Fibroblast of lung (primary cell): ENCODE results near the gene IGFL4.

Source experiments
- EZH2 ChIP-seq: IDR thresholded peaks from 2 replicates; pipeline ENCODE4 v1.5.1; 2012; ENCODE audit warnings: low read length, control low read depth, mild to moderate bottlenecking; ENCODE audit errors: missing control alignments
- TF ChIP-seq, protein P1 (sequence below), 2 donors: IDR thresholded peaks in 1 of 2; conservative IDR thresholded peaks in 1 of 2; 1 replicate in 1 of 2; 2 replicates in 1 of 2; pipeline ENCODE4 v1.5.1; 2011 to 2012; ENCODE audit warnings: low read length in 2 of 2, control low read depth in 1 of 2, inconsistent platforms in 1 of 2, low read depth in 1 of 2, mild to moderate bottlenecking in 1 of 2

DNA sequence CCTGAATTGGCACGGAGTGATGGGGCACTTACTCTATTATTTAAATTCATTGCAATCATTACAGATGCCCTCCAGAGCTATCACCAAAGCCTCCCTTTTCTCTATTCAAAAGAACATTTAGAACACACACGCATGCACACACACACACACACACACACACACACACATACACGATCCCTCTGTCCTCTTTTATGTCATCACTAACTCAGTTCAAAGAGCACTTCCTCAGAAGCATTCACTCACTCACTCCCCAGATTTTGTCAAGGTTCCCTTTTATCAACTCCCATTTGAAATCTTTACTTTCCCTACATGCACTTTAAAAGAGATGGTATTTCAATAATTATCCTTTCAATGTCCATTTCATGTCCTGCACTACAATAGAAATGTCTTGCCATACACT is 22.4 kb upstream of the IGFL4 start:
- TF ChIP-seq, protein P1, sequence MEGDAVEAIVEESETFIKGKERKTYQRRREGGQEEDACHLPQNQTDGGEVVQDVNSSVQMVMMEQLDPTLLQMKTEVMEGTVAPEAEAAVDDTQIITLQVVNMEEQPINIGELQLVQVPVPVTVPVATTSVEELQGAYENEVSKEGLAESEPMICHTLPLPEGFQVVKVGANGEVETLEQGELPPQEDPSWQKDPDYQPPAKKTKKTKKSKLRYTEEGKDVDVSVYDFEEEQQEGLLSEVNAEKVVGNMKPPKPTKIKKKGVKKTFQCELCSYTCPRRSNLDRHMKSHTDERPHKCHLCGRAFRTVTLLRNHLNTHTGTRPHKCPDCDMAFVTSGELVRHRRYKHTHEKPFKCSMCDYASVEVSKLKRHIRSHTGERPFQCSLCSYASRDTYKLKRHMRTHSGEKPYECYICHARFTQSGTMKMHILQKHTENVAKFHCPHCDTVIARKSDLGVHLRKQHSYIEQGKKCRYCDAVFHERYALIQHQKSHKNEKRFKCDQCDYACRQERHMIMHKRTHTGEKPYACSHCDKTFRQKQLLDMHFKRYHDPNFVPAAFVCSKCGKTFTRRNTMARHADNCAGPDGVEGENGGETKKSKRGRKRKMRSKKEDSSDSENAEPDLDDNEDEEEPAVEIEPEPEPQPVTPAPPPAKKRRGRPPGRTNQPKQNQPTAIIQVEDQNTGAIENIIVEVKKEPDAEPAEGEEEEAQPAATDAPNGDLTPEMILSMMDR (conservative IDR thresholded peaks at IDR 0.05 in 1 of 2, IDR thresholded peaks at IDR 0.05 in 1 of 2; ENCODE audit: low read depth in 1 of 2, low read length in 2 of 2) = no peak
- TF ChIP-seq EZH2 = no peak
